HG03432 (cell line): ENCODE measurements around the gene SUGCT.
"Not testable (repeated sequence)": the region's sequence is repeated elsewhere in the genome, so short reads cannot be mapped to it uniquely, and the experiment has no call there.

ENCODE experiments used
- ATAC-seq: cut with Tn5 transposase; IDR thresholded peaks from one replicate; pipeline ENCODE4 v1.9.1; 2021; ENCODE audit warnings: mild to moderate bottlenecking, moderate library complexity; ENCODE audit not compliant: unreplicated experiment

Gene SUGCT

DNA sequence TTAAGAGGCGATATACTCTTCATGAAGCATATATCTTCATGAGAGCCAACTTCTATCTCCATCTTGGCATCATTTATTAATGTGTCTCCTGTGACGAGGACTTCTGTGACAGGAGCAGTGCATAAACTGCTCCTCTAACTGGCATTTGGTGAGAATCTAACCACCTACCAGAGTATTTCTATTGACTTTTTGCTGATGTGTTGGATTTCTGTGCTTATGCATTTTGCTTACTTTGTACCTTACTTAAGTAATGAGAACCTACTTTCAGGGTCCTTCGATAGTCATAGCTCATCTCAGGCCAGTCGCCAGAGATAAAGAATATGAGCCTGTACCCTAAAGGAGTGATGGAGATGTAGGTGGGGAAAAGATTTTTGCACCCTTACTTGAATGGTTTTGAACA is 265.7 kb downstream of the SUGCT start:
- ATAC-seq: no peak

GRCh38 chr7:40401406-40401805 is 266.6 kb downstream of the SUGCT start:
- ATAC-seq: no peak

DNA sequence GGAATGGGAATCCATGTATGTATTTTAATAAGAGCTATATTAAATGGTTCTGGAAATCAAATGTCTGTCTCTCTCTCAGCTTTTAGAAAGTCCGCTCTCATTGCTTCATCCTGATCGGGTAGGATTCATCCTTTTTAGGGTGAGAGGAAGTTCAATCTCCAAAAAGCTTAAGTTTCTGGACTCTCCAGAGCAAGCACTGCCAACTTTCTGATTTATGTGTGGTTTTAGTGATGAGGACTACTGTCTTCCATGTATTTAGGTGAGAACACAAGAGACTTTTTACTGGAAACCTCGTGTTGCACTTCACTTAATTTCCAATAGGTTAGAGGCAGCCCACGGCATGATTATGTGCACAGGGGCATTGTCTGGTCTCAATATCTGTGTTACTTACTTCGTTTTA is 267.9 kb downstream of the SUGCT start:
- no peak for ATAC-seq

- no peak for ATAC-seq
These were observed 269.1 kb downstream of the SUGCT start for GRCh38 chr7:40403703-40404476.

GRCh38 chr7:40405991-40406390 is 271.2 kb downstream of the SUGCT start:
- ATAC-seq: no peak

- no peak for ATAC-seq
These were observed 277.5 kb downstream of the SUGCT start for GRCh38 chr7:40412323-40412722.

- ATAC-seq: not testable (repeated sequence)
These were observed 279.9 kb downstream of the SUGCT start for GRCh38 chr7:40414704-40415103.

DNA sequence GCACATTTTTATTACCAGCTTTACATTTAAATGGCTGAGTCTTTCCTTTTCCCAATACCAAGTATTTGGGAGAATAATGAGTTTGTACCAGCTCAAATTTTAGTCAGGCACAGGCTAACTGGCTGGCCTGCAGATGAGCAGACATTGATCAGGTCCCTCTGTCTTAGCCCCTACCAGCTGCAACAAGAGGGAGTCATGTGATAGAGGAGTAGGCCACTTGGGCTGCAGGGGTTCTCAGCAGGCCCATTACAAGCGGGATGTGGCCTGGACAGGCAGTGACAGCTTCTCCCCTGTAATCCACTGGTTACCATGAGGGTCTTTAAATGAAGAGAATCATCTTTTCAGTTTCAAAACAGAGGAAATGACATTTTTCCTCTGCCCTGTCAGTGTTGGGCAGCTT is 283.6 kb downstream of the SUGCT start:
- ATAC-seq: no peak

GRCh38 chr7:40418983-40419382 is 284.2 kb downstream of the SUGCT start:
- ATAC-seq: no peak

GRCh38 chr7:40419806-40420205 is 285.0 kb downstream of the SUGCT start:
- no peak for ATAC-seq

GRCh38 chr7:40421433-40421832 is 286.6 kb downstream of the SUGCT start:
- ATAC-seq: no peak

DNA sequence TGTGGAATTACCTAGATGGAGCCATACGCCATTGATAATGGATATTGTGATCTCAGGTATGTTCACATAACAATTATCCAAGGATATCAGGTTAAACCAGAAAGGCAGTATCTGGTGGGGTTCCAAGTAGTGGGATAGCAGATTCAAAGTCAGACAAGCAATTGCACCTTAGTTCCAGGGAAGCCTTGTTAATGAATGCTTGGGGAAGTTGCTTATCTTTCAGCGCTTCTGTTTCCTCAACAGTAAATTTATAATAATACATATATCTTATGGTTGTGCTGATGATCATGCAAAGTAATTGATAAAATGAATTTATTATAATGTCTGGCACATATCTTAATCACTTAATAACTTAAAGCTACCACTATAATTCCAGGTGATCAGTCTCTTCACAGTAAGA is 290.9 kb downstream of the SUGCT start:
- no peak for ATAC-seq

DNA sequence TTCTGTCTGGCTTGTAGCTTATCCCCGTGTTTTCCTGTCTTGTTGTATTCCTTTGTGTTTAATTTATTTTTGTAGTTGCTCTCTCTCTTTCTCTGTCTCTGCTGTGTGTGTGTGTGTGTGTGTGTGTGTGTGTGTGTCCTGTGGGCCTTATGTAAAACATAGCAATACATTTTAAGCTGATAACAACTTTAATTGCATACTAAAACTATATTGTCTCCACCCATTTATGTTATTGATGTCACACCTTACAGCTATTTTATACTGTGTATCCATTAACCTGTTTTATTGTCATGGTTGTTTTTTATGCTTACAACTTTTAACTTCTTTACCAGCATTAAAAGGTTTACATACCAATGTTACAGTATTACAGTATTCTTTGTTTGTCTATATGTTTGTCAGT is 293.6 kb downstream of the SUGCT start:
- ATAC-seq: no peak

- no peak for ATAC-seq
These were observed 295.0 kb downstream of the SUGCT start for GRCh38 chr7:40429826-40430225.

GRCh38 chr7:40432046-40432445 is 297.2 kb downstream of the SUGCT start:
- no peak for ATAC-seq

DNA sequence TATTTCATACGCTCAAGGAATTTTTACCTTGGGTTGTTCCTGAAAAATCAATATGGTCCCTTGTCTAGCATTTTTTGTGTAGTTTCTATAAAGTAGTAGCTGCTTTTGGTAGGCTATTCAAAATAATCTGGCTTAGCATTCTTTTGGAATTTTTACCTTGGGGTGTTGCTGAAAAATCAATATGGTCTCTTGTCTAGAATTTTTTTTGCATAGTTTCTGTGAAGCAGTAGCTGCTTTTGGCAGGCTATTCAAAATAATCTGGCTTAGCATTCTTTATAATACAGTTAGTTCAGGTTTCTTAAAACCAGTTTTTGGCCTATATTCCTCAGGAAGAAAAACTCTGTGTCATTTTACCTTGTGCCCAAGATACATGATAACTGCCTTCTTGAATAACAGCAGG is 301.9 kb downstream of the SUGCT start:
- ATAC-seq: no peak

DNA sequence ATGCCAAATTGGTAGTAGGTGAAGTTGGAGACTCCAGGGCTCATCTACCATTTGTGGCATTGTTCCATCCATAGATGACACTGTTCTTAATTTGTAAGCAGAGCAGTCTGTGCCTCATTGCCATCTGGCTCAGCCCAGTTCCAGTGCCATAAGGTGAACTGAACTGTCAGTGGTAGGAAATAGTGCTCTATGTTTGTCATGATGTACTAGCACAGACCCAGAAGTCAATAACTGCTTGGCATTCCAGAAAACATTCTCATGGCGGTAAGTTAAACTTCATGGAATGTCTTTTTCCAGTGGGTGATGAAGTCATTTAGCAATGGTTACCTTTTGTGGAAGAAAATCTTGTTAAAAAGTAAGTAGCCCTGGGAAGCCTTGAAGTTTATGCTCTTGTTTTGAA is 302.7 kb downstream of the SUGCT start:
- no peak for ATAC-seq

GRCh38 chr7:40437936-40438634 is 303.3 kb downstream of the SUGCT start:
- no peak for ATAC-seq

DNA sequence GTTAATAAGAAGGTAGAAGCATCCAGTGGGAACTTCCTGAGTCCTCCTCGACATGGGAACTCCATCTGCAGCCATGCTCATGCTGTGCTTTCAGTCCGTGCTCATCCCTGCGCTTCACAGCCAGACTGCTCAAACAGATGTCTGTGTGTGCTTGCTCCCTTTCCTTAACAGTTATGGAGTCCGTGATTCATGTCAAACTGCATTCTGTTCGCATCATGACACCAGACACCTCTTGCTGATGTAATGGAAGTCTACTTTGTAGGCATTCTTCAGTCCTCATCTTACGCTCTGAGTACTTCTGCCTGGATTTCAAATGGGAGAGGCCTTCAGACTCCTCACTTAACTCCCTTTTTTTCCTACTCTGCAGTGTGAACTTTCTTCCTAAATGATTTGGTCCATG is 304.9 kb downstream of the SUGCT start:
- ATAC-seq: no peak

DNA sequence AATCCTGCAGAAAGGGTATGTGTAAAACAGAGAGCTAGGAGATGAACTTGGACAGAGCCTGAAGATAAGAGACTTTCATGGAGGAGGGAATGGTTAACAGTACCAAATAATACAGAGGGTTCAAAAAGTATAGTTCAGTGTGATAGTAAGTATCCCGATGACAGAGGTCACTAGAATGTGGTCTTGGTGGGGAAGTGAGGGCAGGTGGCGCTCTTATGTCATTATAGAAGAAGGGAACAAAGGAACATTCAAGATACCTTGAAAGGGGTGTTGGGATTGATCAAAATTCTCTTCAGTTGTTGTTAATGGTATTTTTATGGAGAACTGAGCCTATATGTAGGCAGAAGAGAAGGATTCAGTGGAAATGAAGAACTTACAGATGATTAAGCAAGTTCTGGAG is 312.5 kb downstream of the SUGCT start:
- ATAC-seq: no peak

GRCh38 chr7:40455485-40455884 is 320.7 kb downstream of the SUGCT start:
- ATAC-seq: no peak

GRCh38 chr7:40457776-40458480 is 323.1 kb downstream of the SUGCT start:
- ATAC-seq: no peak
